Measurements from ENCODE around the gene TMEM132D. TPM values are rescaled to one million over a fixed set of nuclear protein-coding genes. Genes with fewer than 3 reads are reported as not detected.

The TMEM132D gene
- total and polyA plus RNA-seq, 3 donors from 2014 or later = 0.44 to 0.50 (median 0.47) TPM

GRCh38 chr12:129937426-129937825 is 33.6 kb upstream of the TMEM132D start:
- no peak for DNase-seq
- Histone ChIP-seq H3K27me3 (no peaks in the 10 kb centered on the region), H3K9me3 (no peaks in the 10 kb centered on the region), H3K4me1 (no peaks in the 10 kb centered on the region), H3K36me3 (ENCODE audit: low read depth, missing control alignments) (no peaks in the 10 kb centered on the region), H3K4me3 (no peak overlapping the region), H3K27ac (no peak overlapping the region)
- WGBS, 2 donors = 26% methylated on average over 5 of the region's 5 CpGs
- TF ChIP-seq CTCF (IDR thresholded peaks at IDR 0.05) (no peak), POLR2A (IDR thresholded peaks at IDR 0.05) (no peak)
- intact Hi-C loops (cut with DNase I; ENCODE audit: low total_unique reads) = no loop called here

GRCh38 chr12:129928643-129929042 is 24.8 kb upstream of the TMEM132D start:
- no peak overlapping the region for H3K4me3 ChIP-seq
- H3K4me1 ChIP-seq = no peaks in the 10 kb centered on the region
- H3K36me3 ChIP-seq (ENCODE audit: low read depth, missing control alignments) = no peaks in the 10 kb centered on the region
- DNase-seq = no peak
- no peaks in the 10 kb centered on the region for H3K27me3 ChIP-seq
- H3K9me3 ChIP-seq = no peaks in the 10 kb centered on the region
- TF ChIP-seq POLR2A (IDR thresholded peaks at IDR 0.05) (no peak), CTCF (IDR thresholded peaks at IDR 0.05) (no peak)
- WGBS, 2 donors = 90 to 94% methylated on average over 4 of the region's 4 CpGs
- no peak overlapping the region for H3K27ac ChIP-seq
- intact Hi-C loops (cut with DNase I; ENCODE audit: low total_unique reads) = no loop called here

- no peak overlapping the region for H3K4me3 ChIP-seq
Measured at GRCh38 chr12:129927316-129927900, 23.6 kb upstream of the TMEM132D start.

GRCh38 chr12:129911428-129912049 is 7.7 kb upstream of the TMEM132D start:
- Histone ChIP-seq H3K9me3 (no peaks in the 10 kb centered on the region), H3K4me3 (no peak overlapping the region), H3K36me3 (ENCODE audit: low read depth, missing control alignments) (no peaks in the 10 kb centered on the region), H3K27ac (no peak overlapping the region), H3K4me1 (no peaks in the 10 kb centered on the region), H3K27me3 (no peaks in the 10 kb centered on the region)
- no peak for TF ChIP-seq POLR2A (IDR thresholded peaks at IDR 0.05)
- TF ChIP-seq CTCF (IDR thresholded peaks at IDR 0.05) = peak; percentile 22 to 58 (median 33)
- 23 to 30% methylated on average over 8 of the region's 8 CpGs for WGBS, 2 donors
- intact Hi-C loops (cut with DNase I; ENCODE audit: low total_unique reads) = no loop called here
- peak; percentile 64 for DNase-seq

More at GRCh38 chr12:129927316-129927900, 23.6 kb upstream of the TMEM132D start:
- Histone ChIP-seq H3K27me3 (no peaks in the 10 kb centered on the region), H3K4me1 (no peaks in the 10 kb centered on the region), H3K36me3 (ENCODE audit: low read depth, missing control alignments) (no peaks in the 10 kb centered on the region), H3K27ac (no peak overlapping the region), H3K9me3 (no peaks in the 10 kb centered on the region)
- TF ChIP-seq POLR2A (IDR thresholded peaks at IDR 0.05) (no peak), CTCF (IDR thresholded peaks at IDR 0.05) (no peak)
- no peak for DNase-seq
- 84 to 85% methylated on average over 10 of the region's 10 CpGs for WGBS, 2 donors
- intact Hi-C loops (cut with DNase I; ENCODE audit: low total_unique reads) = no loop called here
